Left lung (tissue), 10 donors: ENCODE results near the gene RAD23B. TPM values are rescaled to one million over a fixed set of nuclear protein-coding genes. Genes with fewer than 3 reads are reported as not detected.

Experiments
- ATAC-seq: fragments of 200-7000 bp; cut with Tn5 transposase; one replicate; pipeline ENCODE4 v1.9.1; 2020; ENCODE audit warnings: moderate library complexity
- DNase-seq, 4 donors: peaks; one replicate each; pipeline ENCODE4 v3.0.0-alpha.2; 2013 to 2020
- H3K27ac ChIP-seq, 2 donors: fragments of 200-600 bp; sonication (generic) in 1 of 2; one replicate each; pipeline versions ENCODE4 v1.5.0 to v1.8.0; 2020 to 2021
- H3K27me3 ChIP-seq, 2 donors: fragments of 200-600 bp; sonication (generic) in 1 of 2; one replicate each; pipeline versions ENCODE4 v1.5.0 to v1.8.0; 2020 to 2021
- H3K36me3 ChIP-seq, 2 donors: fragments of 200-600 bp; sonication (generic) in 1 of 2; one replicate each; pipeline versions ENCODE4 v1.5.0 to v1.8.0; 2020 to 2021
- H3K4me1 ChIP-seq, 2 donors: fragments of 200-600 bp; one replicate each; pipeline ENCODE4 v1.8.0; 2021
- H3K4me3 ChIP-seq, 2 donors: fragments of 200-600 bp; sonication (generic) in 1 of 2; one replicate each; pipeline versions ENCODE4 v1.5.0 to v1.8.0; 2020 to 2021; ENCODE audit warnings: mild to moderate bottlenecking in 1 of 2
- H3K9me3 ChIP-seq, 2 donors: fragments of 200-600 bp; sonication (generic) in 1 of 2; one replicate each; pipeline versions ENCODE4 v1.5.0 to v1.8.0; 2020 to 2021
- intact Hi-C, 2 donors: fragments of 100-400 bp; cut with DNase I; formaldehyde crosslinking; loops; one replicate each; pipeline versions ENCODE4 v1.11.2 to v1.14.2; 2022
- polyA plus RNA-seq, 6 donors: library from polyadenylated mRNA; unstranded; fragments of 120-200 nt; gene quantifications; one replicate each; pipeline ENCODE4 v1.2.1, GENCODE V29; 2013; ENCODE audit not compliant: insufficient read length in 6 of 6
- total RNA-seq, 2 donors: library from RNA; stranded (reverse); fragmentation: NEBNext Ultra II Directional; extraction: Animal tissue kit (Norgen Biotek cat#: 25700); gene quantifications; one replicate each; pipeline ENCODE4 v1.2.1, GENCODE V29; 2021
- TF ChIP-seq, protein P1 (sequence below), 2 donors: fragments of 200-600 bp; sonication (generic) in 1 of 2; IDR thresholded peaks; one replicate each; pipeline versions ENCODE4 v1.5.0 to v1.8.0; 2021; ENCODE audit warnings: antibody characterized with exemption in 2 of 2
- donor health status: DM: no; HTN: yes; CAD: no.
- donor health status: DM: no; HTN: no; CAD: no.

The RAD23B gene
- total and polyA plus RNA-seq, 8 donors: 105 to 142 (median 114) TPM

DNA sequence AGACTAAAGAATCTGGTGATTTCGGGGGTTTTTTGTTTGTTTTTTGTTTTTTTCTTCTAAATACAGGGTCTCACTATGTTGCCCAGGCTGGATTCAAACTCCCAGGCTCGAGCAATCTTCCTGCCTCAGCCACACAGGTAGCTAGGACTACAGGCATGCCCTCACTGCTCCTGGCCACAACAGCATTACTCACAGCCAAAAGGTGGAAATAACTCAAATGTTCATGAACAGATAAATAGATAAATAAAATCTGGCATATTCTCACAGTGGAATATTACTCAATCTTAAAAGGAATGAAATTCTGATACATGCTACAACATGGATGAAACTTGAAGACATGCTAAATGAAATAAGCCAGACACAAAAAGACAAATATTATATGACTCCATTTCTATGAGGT lies 19.8 kb upstream of the RAD23B start:
- no peak overlapping the region for H3K4me3 ChIP-seq
- TF ChIP-seq, protein P1, sequence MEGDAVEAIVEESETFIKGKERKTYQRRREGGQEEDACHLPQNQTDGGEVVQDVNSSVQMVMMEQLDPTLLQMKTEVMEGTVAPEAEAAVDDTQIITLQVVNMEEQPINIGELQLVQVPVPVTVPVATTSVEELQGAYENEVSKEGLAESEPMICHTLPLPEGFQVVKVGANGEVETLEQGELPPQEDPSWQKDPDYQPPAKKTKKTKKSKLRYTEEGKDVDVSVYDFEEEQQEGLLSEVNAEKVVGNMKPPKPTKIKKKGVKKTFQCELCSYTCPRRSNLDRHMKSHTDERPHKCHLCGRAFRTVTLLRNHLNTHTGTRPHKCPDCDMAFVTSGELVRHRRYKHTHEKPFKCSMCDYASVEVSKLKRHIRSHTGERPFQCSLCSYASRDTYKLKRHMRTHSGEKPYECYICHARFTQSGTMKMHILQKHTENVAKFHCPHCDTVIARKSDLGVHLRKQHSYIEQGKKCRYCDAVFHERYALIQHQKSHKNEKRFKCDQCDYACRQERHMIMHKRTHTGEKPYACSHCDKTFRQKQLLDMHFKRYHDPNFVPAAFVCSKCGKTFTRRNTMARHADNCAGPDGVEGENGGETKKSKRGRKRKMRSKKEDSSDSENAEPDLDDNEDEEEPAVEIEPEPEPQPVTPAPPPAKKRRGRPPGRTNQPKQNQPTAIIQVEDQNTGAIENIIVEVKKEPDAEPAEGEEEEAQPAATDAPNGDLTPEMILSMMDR (IDR thresholded peaks at IDR 0.05): no peak
- peaks cover 0 to 8% of the 10 kb centered on the region in 2 donors for H3K9me3 ChIP-seq
- DNase-seq (no peak), ATAC-seq (no peak)
- H3K4me1 ChIP-seq: no peaks in the 10 kb centered on the region
- H3K27me3 ChIP-seq: no peaks in the 10 kb centered on the region
- intact Hi-C loops: no loop called here
- no peak overlapping the region for H3K27ac ChIP-seq
- no peaks in the 10 kb centered on the region for H3K36me3 ChIP-seq

DNA sequence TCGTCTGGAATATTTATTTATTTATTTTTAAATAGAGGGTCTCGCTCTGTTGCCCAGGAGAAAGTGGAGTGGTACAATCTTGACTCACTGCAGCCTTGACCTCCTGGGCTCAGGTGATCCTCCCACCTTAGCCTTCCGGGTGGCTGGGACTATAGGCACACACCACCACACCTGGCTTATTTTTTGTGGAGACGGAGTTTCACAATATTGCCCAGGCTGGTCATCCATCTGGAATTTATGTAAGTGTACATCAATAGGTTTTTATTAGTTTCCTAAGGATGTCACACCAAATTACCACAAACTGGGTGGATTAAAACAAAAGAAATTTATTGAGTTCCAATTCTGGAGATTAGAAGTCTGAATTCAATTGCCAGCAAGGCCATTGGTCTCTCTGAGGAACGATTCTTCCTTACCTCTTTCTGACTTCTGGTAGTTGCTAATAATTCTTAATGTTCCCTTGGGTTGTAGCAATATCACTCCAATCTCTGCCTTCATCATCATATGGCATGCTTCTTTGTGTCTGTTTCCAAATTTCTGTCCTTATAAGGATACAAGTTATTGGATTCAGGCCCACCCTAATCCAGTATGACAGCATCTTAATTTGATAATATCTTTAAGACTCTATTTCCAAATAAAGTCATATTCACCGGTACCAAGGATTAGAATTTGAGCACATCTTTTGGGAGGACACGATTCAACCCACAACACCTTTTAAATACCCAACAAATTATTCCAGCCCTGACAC lies 16.3 kb upstream of the RAD23B start:
- no peak for DNase-seq
- Histone ChIP-seq H3K4me3 (no peak overlapping the region), H3K27ac (no peak overlapping the region), H3K27me3 (no peaks in the 10 kb centered on the region), H3K4me1 (peaks cover 3 to 14% of the 10 kb centered on the region in 2 donors), H3K9me3 (peaks cover 0 to 8% of the 10 kb centered on the region in 2 donors), H3K36me3 (no peaks in the 10 kb centered on the region)
- ATAC-seq: no peak
- TF ChIP-seq, protein P1 (IDR thresholded peaks at IDR 0.05): no peak
- intact Hi-C loops: no loop called here

DNA sequence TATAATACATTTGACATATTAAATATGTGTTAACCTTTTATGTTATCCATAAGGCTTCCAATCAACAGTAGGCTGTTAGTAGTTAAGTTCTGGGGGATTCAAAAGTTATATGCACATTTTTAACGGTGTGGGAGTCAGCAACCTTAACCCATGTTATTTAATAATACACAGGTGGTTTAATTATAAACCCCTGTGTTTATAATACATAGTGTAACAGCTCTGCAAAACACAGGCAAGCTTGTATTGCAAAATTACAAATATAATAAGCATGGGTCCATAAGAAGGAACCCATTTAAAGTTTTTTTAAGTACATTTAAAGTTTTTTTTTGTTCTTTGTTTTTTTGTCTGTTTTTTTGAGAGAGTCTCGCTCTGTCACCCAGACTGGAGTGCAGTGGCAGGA lies 14.5 kb upstream of the RAD23B start:
- intact Hi-C loops: no loop called here
- H3K4me3 ChIP-seq: no peak overlapping the region
- DNase-seq (no peak), ATAC-seq (no peak)
- peaks cover 3 to 14% of the 10 kb centered on the region in 2 donors for H3K4me1 ChIP-seq
- TF ChIP-seq, protein P1 (IDR thresholded peaks at IDR 0.05): no peak
- H3K9me3 ChIP-seq: peaks cover 0 to 8% of the 10 kb centered on the region in 2 donors
- no peaks in the 10 kb centered on the region for H3K36me3 ChIP-seq
- H3K27me3 ChIP-seq: no peaks in the 10 kb centered on the region
- no peak overlapping the region for H3K27ac ChIP-seq

DNA sequence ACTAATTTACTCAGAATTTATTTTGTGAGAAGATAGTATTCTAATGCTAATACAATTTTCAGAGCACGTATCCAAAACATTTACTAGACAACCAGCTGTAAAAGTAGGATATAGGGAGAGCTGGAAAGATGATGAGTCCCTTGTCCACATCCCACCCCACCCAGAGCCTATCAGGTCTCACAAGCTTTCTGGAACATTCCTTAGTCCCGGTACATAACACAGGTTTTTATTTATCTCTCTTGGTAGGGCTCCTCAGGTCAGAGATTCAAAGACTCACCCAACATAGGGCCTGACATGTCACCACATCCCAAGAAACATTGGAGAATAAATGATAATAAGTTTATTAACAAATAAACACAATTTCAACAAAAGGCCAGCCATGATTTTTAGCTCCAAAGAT lies 13.8 kb upstream of the RAD23B start:
- Histone ChIP-seq H3K36me3 (no peaks in the 10 kb centered on the region), H3K27ac (peak overlapping the region; percentile 2 to 43), H3K4me3 (no peak overlapping the region), H3K27me3 (no peaks in the 10 kb centered on the region), H3K9me3 (peaks cover 0 to 8% of the 10 kb centered on the region in 2 donors), H3K4me1 (peaks cover 3 to 14% of the 10 kb centered on the region in 2 donors)
- TF ChIP-seq, protein P1 (IDR thresholded peaks at IDR 0.05): no peak
- no peak for DNase-seq
- no peak for ATAC-seq
- intact Hi-C loops: no loop called here

DNA sequence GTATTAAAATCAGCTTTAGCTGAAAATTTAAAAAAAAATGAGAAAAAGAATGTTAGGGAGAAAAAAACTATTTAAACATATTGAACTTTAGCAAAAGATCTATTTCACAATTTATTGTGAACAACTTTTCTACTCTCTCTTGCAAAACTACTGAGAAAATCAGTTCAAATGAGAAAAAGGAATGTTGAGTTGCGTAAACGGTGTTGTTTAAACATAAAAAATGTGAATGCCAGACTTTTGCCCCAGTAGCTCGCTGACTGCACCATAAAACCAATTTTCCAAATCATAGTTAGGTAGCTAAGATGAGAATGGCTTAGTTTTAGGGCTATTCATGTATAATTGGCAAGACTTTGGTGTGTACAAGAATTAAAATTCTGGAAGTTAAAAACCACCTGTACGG lies 13.4 kb upstream of the RAD23B start:
- intact Hi-C loops: no loop called here
- DNase-seq: peak in 1 of 4 donors; percentile 39
- TF ChIP-seq, protein P1 (IDR thresholded peaks at IDR 0.05): no peak
- Histone ChIP-seq H3K4me3 (no peak overlapping the region), H3K27me3 (no peaks in the 10 kb centered on the region), H3K4me1 (peaks cover 3 to 14% of the 10 kb centered on the region in 2 donors), H3K27ac (peak overlapping the region; percentile 2 to 43), H3K9me3 (peaks cover 0 to 8% of the 10 kb centered on the region in 2 donors), H3K36me3 (no peaks in the 10 kb centered on the region)
- ATAC-seq: peak; percentile 49
